Adipocyte (in vitro differentiated cells): Measurements from ENCODE around the gene PRR35.

Experiments used
- DNase-seq: peaks from one replicate; pipeline ENCODE4 v3.0.0-alpha.2; 2015; ENCODE audit warnings: low read depth
- H3K27me3 ChIP-seq: replicated peaks from 2 replicates; pipeline ENCODE4 v1.7.0; 2013; ENCODE audit warnings: mild to moderate bottlenecking, low read length, moderate library complexity; ENCODE audit not compliant: control insufficient read depth, insufficient read depth
- H3K36me3 ChIP-seq: 2 replicates; pipeline ENCODE4 v1.7.0; 2013; ENCODE audit warnings: low read length, mild to moderate bottlenecking, moderate library complexity; ENCODE audit not compliant: control insufficient read depth, insufficient read depth, severe bottlenecking
- H3K4me1 ChIP-seq: 2 replicates; pipeline ENCODE4 v1.7.0; 2013; ENCODE audit warnings: mild to moderate bottlenecking, low read length, moderate library complexity; ENCODE audit not compliant: control insufficient read depth, insufficient read depth
- H3K4me3 ChIP-seq: 2 replicates; pipeline ENCODE4 v1.7.0; 2013; ENCODE audit warnings: mild to moderate bottlenecking, low read length, moderate library complexity
- H3K9ac ChIP-seq: 2 replicates; pipeline ENCODE4 v1.7.0; 2013; ENCODE audit warnings: mild to moderate bottlenecking, low read length, moderate library complexity
- H3K9me3 ChIP-seq: 2 replicates; pipeline ENCODE4 v1.7.0; 2013; ENCODE audit warnings: mild to moderate bottlenecking, low read length, moderate library complexity; ENCODE audit not compliant: control insufficient read depth

Gene PRR35

DNA sequence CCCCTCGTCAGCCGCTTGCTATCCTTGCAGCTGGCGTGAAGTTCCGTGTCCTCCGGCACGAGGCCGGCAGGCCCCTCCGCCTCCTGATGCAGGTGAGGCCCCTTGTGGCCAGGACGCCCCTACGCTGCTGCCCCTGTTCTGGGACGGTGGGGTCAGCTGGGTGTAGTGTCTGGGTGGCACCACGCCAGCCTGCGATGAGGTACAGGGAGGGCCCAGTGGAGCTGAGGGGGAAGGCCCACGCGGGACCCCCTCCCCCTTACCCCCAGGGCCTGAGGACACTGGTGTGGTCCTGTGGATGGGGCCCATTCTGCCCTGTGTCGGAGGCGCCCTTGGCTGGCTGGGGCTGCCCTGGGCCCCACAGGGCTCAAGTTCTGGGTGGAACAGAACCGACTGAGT lies 22.0 kb downstream of the PRR35 start:
- Histone ChIP-seq H3K9ac (no peak overlapping the region), H3K27me3 (no peaks in the 10 kb centered on the region), H3K9me3 (no peaks in the 10 kb centered on the region), H3K4me3 (no peak overlapping the region), H3K4me1 (peaks cover 19% of the 10 kb centered on the region), H3K36me3 (no peaks in the 10 kb centered on the region)
- DNase-seq: no peak

DNA sequence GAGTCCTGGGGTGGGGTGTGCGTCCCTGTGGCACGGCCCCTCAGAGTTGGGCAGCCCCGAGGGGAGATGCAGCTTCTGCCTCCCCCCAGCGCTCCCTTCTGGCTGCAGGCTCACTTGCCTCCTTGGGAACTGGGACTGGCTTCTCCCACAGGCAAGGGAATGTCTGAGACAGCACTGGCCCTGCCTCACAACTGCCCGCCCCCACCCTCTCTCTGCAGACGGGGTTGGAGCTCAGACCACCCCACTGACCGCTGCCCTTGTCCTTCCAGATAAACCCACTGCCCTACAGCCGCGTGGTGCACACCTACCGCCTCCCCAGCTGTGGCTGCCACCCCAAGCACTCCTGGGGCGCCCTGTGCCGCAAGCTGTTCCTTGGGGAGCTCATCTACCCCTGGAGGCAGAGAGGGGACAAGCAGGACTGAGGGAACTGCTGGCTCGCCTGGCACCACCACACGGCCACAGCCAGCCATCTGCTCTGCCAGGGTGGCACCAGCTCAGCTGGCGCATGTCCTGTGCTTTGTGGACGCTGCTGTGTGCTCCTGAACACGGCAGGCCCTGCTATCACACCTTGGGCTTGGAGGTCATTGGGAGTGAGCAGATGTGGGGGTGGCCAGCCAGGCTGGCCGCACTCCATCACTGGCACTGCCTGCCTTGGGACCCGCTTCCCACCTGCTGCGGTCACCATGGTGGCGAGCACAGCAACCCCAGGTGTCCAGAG lies 22.6 kb downstream of the PRR35 start:
- Histone ChIP-seq H3K27me3 (no peaks in the 10 kb centered on the region), H3K4me3 (no peak overlapping the region), H3K9ac (no peak overlapping the region), H3K4me1 (peaks cover 25% of the 10 kb centered on the region), H3K36me3 (no peaks in the 10 kb centered on the region), H3K9me3 (no peaks in the 10 kb centered on the region)
- DNase-seq: no peak

DNA sequence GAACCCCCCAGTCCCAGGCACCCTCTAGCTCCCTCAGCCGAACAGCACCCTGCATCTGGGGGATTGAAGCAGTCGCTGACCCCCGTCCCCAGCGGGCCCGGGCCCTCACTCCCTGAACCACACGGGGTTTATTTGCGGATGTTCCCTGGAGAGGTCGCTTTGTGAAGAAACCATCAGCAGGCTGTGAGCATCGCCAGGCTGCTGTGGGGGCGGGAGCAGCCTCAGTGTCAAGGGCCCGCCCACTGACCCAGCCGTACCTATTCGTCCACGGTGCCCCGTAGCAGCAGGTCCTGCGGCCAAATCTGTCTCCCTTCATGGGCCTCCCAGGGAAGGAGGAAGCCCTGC lies 23.2 kb downstream of the PRR35 start:
- Histone ChIP-seq H3K9ac (no peak overlapping the region), H3K9me3 (no peaks in the 10 kb centered on the region), H3K36me3 (no peaks in the 10 kb centered on the region), H3K4me1 (peaks cover 31% of the 10 kb centered on the region), H3K27me3 (no peaks in the 10 kb centered on the region), H3K4me3 (no peak overlapping the region)
- DNase-seq: no peak

DNA sequence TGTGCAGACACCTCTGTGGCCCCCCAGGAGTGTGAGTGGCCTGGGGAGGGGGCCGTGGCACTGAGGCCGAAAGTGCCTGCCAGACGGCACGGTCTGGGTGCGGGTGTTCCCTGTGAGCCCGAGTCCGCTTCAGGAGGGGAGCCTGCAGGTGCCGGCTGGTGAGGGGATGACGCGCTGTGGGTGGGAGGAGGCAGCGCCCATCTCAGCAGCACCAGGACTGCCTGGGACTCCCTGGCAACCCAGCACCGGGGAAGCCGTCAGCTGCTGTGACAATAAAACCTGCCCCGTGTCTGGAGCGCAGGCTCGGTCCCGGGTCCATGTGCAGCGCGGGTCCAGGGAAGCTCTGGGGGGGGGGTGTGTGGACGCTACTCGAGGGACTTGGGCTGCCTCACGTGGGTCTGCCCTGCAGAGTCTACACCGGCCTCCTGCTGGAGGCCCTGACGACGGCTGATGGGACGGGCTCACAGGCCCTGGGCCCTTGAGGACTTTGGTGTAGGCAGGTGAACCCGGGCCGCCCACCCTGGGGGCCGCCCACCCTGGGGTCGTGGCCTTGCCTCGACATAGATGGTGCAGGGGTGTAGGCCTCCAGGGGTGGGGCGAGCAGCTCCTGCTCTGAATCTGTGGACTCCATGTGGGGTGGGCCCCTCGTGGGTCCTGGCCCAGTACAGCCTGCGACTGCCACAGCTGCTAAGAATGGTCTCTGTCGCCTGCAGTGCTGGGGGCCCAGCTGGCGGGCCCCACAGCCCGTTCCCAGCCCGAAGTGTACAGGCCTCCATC lies 23.8 kb downstream of the PRR35 start:
- no peak overlapping the region for H3K4me3 ChIP-seq
- no peak for DNase-seq
- H3K9me3 ChIP-seq: no peaks in the 10 kb centered on the region
- peaks cover 31% of the 10 kb centered on the region for H3K4me1 ChIP-seq
- no peaks in the 10 kb centered on the region for H3K27me3 ChIP-seq
- H3K36me3 ChIP-seq: no peaks in the 10 kb centered on the region
- H3K9ac ChIP-seq: no peak overlapping the region

DNA sequence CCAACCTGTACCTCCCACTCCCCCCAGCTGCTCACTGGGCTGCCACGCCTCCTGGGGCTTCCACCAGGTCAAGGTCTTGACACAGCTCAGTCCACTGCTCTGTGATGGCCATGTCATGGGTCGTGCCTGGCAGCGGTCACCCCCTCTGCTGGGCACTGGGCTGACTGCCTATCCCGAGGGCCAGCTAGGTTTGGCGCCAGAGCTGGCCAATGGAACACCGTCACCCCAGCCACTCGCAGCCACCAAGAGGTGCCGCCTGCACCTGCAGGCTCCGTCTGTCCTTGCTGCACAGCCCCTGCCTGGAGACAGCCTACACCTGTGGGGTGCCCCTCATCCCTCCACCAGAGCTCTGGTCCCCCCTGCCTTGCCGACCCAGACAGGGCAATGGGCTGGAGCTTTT lies 25.2 kb downstream of the PRR35 start:
- Histone ChIP-seq H3K4me3 (no peak overlapping the region), H3K9ac (no peak overlapping the region), H3K36me3 (no peaks in the 10 kb centered on the region), H3K9me3 (no peaks in the 10 kb centered on the region), H3K4me1 (peaks cover 31% of the 10 kb centered on the region), H3K27me3 (no peaks in the 10 kb centered on the region)
- no peak for DNase-seq

DNA sequence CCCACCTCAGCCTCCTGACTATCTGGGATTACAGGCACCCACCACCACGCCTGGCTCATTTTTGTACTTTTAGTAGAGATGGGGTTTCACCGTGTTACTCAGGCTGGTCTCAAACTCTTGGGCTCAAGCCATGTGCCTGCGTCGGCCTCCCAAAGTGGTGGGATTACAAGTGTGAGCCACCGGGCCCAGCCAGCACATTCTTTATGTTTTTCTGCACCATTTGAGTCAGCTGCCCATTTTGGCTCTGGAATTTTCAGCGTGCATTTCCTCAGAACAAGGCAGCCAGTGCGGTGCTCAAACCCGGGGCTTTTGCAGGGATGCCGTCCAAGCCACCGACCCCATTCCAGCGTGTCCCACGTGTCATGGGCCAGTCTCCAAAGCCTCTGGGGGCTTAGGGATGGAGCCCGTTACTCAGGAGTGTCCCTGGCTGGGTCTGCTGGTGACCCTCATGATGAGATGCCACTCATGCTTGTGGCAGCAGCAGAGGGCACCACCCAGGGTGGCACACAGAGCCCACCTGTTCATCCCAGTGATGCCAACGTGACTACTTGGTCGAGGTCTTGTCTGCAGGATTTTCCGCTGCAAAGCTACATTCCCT lies 26.0 kb downstream of the PRR35 start:
- Histone ChIP-seq H3K9me3 (no peaks in the 10 kb centered on the region), H3K27me3 (no peaks in the 10 kb centered on the region), H3K36me3 (no peaks in the 10 kb centered on the region), H3K9ac (peak overlapping the region; percentile 20), H3K4me3 (no peak overlapping the region), H3K4me1 (peaks cover 37% of the 10 kb centered on the region)
- DNase-seq: peak; percentile 43

DNA sequence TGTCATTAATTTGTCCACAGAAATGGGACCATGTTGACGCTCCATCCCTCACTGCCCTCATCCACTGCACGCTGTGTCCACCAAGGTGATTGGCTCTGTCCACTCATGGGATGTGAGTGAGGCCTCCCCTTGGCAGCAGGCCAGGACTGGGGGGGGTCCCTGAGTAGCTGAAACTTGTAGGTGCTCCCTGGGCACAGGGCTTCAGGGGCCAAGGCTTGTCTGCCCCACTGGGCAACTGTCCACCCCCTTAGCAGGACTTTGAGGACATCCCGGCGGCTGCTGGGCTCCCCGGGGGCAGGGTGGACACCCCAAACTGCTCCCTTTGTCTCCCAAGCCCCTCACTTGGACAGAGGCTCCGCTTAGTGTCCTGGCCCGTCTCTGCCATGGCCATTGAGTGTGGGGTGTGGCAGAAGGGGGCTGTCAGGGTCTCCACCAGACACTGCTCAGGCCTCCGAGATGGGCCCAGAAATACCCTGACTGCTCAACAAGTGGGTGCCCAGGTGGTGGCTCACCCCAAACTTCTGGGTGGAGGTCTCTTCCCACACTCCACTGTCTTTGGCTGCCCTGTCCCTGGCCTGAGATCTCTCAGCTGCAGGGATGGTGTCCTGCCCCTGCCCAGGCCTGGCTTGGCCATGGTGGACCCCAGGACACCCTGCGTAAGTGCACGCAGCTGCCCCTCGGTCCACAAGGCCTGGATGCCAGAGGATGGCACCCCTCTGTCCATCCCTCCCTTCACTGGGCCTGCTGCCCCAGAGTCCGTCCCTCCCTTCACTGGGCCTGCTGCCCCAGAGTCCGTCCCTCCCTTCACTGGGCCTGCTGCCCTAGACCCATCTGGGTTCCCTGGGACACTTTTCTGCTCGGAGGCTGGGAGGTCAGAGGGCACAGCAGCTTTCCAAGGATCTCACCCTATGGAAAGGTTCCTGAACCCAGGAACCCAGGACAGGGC lies 26.7 kb downstream of the PRR35 start:
- no peaks in the 10 kb centered on the region for H3K9me3 ChIP-seq
- H3K4me1 ChIP-seq: peaks cover 42% of the 10 kb centered on the region
- no peaks in the 10 kb centered on the region for H3K27me3 ChIP-seq
- peak overlapping the region; percentile 92 for H3K9ac ChIP-seq
- H3K36me3 ChIP-seq: no peaks in the 10 kb centered on the region
- peak overlapping the region; percentile 86 for H3K4me3 ChIP-seq
- DNase-seq: no peak

DNA sequence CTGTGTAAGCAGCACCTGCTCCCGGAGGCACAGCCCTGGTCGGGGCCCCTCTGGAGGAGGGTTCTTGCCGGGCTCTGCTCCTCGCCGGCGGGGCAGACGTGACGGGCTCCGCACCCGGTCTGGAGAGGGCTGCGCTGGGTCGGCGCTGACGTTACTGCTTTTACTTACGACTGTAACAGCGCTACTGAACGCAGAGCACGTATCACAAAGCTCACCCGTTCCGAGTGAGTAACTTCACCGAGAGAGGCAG lies 28.4 kb downstream of the PRR35 start:
- peak overlapping the region; percentile 92 for H3K9ac ChIP-seq
- H3K27me3 ChIP-seq: no peaks in the 10 kb centered on the region
- H3K4me3 ChIP-seq: peak overlapping the region; percentile 86
- peaks cover 57% of the 10 kb centered on the region for H3K4me1 ChIP-seq
- H3K9me3 ChIP-seq: no peaks in the 10 kb centered on the region
- H3K36me3 ChIP-seq: peaks cover under 1% of the 10 kb centered on the region
- DNase-seq: peak; percentile 83

DNA sequence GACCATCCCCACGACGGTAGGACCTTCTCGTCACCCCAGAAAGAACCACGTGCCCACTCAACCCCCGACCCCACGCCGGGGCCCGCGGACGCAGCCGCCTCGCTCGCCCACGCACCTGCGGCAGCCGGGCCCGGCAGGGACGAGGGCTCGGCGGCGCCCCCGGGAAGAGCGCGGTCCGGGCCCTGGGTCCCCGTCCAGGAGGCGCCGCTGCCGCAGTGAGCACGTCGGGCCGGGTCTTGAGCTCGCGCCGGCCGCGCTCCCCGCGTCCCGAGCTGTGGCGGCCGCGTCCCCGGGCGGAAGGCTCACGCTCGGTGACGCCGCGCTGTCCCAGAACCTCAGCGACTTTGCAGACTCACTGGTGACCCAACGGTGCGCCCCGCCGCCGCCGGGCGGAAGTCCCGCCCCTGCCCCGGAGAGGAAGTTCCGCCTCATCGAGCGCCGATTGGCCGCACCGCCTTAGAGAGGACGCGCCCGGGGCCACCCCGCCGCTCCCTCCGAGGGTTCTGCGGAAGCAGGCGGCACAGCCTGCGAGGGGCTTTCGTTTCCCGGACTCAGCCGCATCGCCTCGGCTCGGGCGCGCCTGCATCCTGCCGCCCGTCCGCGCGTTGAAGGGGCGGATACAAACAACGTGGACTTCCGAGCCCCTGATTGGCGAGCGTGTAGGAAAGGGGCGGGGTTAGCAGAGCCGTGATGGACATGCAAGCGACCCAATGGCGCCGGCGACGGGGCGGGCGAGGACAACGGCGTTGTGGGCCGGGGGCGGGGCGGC lies 28.9 kb downstream of the PRR35 start:
- Histone ChIP-seq H3K4me1 (peaks cover 58% of the 10 kb centered on the region), H3K9ac (peak overlapping the region; percentile 92), H3K36me3 (peaks cover 4% of the 10 kb centered on the region), H3K4me3 (peak overlapping the region; percentile 86), H3K27me3 (no peaks in the 10 kb centered on the region), H3K9me3 (no peaks in the 10 kb centered on the region)
- DNase-seq: peak; percentile 97

DNA sequence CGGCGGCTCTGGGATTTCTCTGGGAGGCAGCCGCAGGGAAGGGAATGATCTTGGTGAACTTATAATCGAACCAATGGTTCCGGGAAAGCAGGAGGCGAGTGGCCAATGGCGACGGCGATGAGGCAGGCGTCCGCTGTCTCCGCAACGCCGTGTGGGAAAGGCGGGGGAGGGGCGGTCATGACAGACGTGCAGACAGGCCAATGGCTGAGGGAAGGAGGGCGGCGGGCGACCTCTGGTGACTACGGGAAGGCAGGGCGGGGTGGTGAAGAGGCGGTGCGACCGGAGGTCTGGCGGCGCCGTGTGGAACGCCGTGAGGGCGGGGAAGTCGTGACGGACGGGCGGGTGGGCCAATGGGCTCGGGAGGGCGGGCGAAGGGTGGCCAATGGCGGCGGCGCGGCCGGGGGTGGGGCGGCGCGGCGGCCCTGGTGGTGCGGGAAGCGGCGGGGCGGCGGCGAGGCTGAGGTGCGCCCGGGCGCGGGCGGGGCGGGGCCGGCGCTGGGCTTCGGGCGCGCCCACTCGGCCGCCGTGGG lies 29.5 kb downstream of the PRR35 start, which contains the start of gene RAB40C:
Gene RAB40C, plus strand, starts transcription at position 409 of the 530 bp plus-strand sequence. CDS start 226 bp downstream, outside the sequence.
- Histone ChIP-seq H3K4me3 (peak within 1 kb of the TSS; percentile 96), H3K9ac (peak within 1 kb of the TSS; percentile 97), H3K9me3 (no peaks in the 10 kb centered on the region), H3K27me3 (no peaks in the 10 kb centered on the region), H3K36me3 (peaks cover 4% of the 10 kb centered on the region), H3K4me1 (peaks cover 58% of the 10 kb centered on the region)
- peak; percentile 99 for DNase-seq
